Trophoblast cell (in vitro differentiated cells and primary cell): ENCODE measurements around the gene TMEM178B.

Experiments used
- DNase-seq, 2 donors: peaks; one replicate each; pipeline ENCODE4 v3.0.0-alpha.2; 2016
- H2AFZ ChIP-seq: 2 replicates; pipeline ENCODE4 v1.6.1; 2013; ENCODE audit warnings: low read length, moderate library complexity, mild to moderate bottlenecking; ENCODE audit not compliant: insufficient read depth, poor library complexity
- H2AK5ac ChIP-seq: 2 replicates; pipeline ENCODE4 v1.6.1; 2013; ENCODE audit warnings: mild to moderate bottlenecking, low read length
- H2BK120ac ChIP-seq: 2 replicates; pipeline ENCODE4 v1.6.1; 2013; ENCODE audit warnings: low read length, mild to moderate bottlenecking, moderate library complexity; ENCODE audit not compliant: insufficient read depth, poor library complexity
- H2BK12ac ChIP-seq: 2 replicates; pipeline ENCODE4 v1.6.1; 2013; ENCODE audit warnings: mild to moderate bottlenecking, low read length, moderate library complexity
- H2BK5ac ChIP-seq: 2 replicates; pipeline ENCODE4 v1.6.1; 2013; ENCODE audit warnings: low read length, low read depth, moderate library complexity, mild to moderate bottlenecking; ENCODE audit not compliant: poor library complexity
- H3K14ac ChIP-seq: 2 replicates; pipeline ENCODE4 v1.6.1; 2013; ENCODE audit warnings: mild to moderate bottlenecking, low read length
- H3K18ac ChIP-seq: 2 replicates; pipeline ENCODE4 v1.6.1; 2013; ENCODE audit warnings: mild to moderate bottlenecking, low read length
- H3K23ac ChIP-seq: 2 replicates; pipeline ENCODE4 v1.6.1; 2013; ENCODE audit warnings: low read length
- H3K27ac ChIP-seq: 2 replicates; pipeline ENCODE4 v1.5.1; 2013; ENCODE audit warnings: low read depth, mild to moderate bottlenecking, inconsistent platforms, low read length, moderate library complexity
- H3K27me3 ChIP-seq: 2 replicates; pipeline ENCODE4 v1.6.1; 2013; ENCODE audit warnings: inconsistent platforms, mild to moderate bottlenecking, low read length, moderate library complexity; ENCODE audit not compliant: insufficient read depth
- H3K36me3 ChIP-seq, 2 experiments: 1 replicate in 1 of 2; 2 replicates in 1 of 2; pipeline ENCODE4 v1.6.1; 2013; ENCODE audit warnings: low read length in 2 of 2, mild to moderate bottlenecking in 2 of 2, moderate library complexity in 1 of 2; ENCODE audit not compliant: insufficient read depth in 2 of 2, control insufficient read depth in 1 of 2
- H3K4ac ChIP-seq: 2 replicates; pipeline ENCODE4 v1.6.1; 2013; ENCODE audit warnings: low read depth, mild to moderate bottlenecking, low read length, moderate library complexity
- H3K4me1 ChIP-seq, 2 experiments: 1 replicate in 1 of 2; 2 replicates in 1 of 2; pipeline ENCODE4 v1.6.1; 2013; ENCODE audit warnings: low read length in 2 of 2, mild to moderate bottlenecking in 2 of 2, moderate library complexity in 1 of 2; ENCODE audit not compliant: insufficient read depth in 2 of 2, control insufficient read depth in 1 of 2
- H3K4me2 ChIP-seq: 2 replicates; pipeline ENCODE4 v1.6.1; 2013; ENCODE audit warnings: inconsistent platforms, mild to moderate bottlenecking, low read length, moderate library complexity
- H3K4me3 ChIP-seq: 2 replicates; pipeline ENCODE4 v1.5.1; 2013; ENCODE audit warnings: mild to moderate bottlenecking, low read depth, low read length, inconsistent platforms
- H3K79me1 ChIP-seq: one replicate; pipeline ENCODE4 v1.6.1; 2013; ENCODE audit warnings: low read length
- H3K79me2 ChIP-seq: 2 replicates; pipeline ENCODE4 v1.6.1; 2013; ENCODE audit warnings: low read length, mild to moderate bottlenecking; ENCODE audit not compliant: control insufficient read depth, insufficient read depth, poor library complexity
- H3K9ac ChIP-seq: 2 replicates; pipeline ENCODE4 v1.6.1; 2013; ENCODE audit warnings: mild to moderate bottlenecking, low read length
- H3K9me3 ChIP-seq: 2 replicates; pipeline ENCODE4 v1.6.1; 2013; ENCODE audit warnings: low read depth, mild to moderate bottlenecking, control low read depth, inconsistent platforms, low read length; ENCODE audit not compliant: insufficient read depth
- H4K12ac ChIP-seq: 2 replicates; pipeline ENCODE4 v1.6.1; 2013; ENCODE audit warnings: low read depth, mild to moderate bottlenecking, low read length, moderate library complexity
- H4K8ac ChIP-seq: 2 replicates; pipeline ENCODE4 v1.6.1; 2013; ENCODE audit warnings: low read depth, mild to moderate bottlenecking, low read length, moderate library complexity
- H4K91ac ChIP-seq: one replicate; pipeline ENCODE4 v1.6.1; 2013; ENCODE audit warnings: low read depth, mild to moderate bottlenecking, low read length, moderate library complexity
- WGBS: extraction: QIAGEN DNeasy Blood & Tissue Kit; methylation state at CpG from one replicate; pipeline ENCODE4 v1.1.7; 2013; ENCODE audit warnings: missing lambda C conversion rate; ENCODE audit not compliant: insufficient read length, insufficient coverage; ENCODE audit errors: extremely low coverage; 5-methylcytosine and 5-hydroxymethylcytosine counted together

TMEM178B gene

GRCh38 chr7:141436139-141436538, 362.3 kb downstream of the TMEM178B start:
- H3K27ac ChIP-seq: no peak overlapping the region
- H3K79me2 ChIP-seq: no peaks in the 10 kb centered on the region
- H3K79me1 ChIP-seq: no peaks in the 10 kb centered on the region
- H2BK5ac ChIP-seq: no peak overlapping the region
- no peak overlapping the region for H3K4me3 ChIP-seq
- no peaks in the 10 kb centered on the region for H3K9me3 ChIP-seq
- no peak overlapping the region for H3K23ac ChIP-seq
- no peak overlapping the region for H3K9ac ChIP-seq
- no peak overlapping the region for H2AFZ ChIP-seq
- no peak overlapping the region for H2BK120ac ChIP-seq
- H3K4me1 ChIP-seq: no peaks in the 10 kb centered on the region
- no peaks in the 10 kb centered on the region for H3K27me3 ChIP-seq
- no peak overlapping the region for H3K18ac ChIP-seq
- no peak overlapping the region for H2BK12ac ChIP-seq
- no peak overlapping the region for H3K4ac ChIP-seq
- no CpG with 5 or more reads among the region's 2 CpGs for WGBS
- no peak overlapping the region for H3K14ac ChIP-seq
- no peak overlapping the region for H4K8ac ChIP-seq
- no peak overlapping the region for H4K91ac ChIP-seq
- no peak overlapping the region for H2AK5ac ChIP-seq
- no peaks in the 10 kb centered on the region for H3K36me3 ChIP-seq
- DNase-seq: no peak
- H4K12ac ChIP-seq: no peak overlapping the region
- no peak overlapping the region for H3K4me2 ChIP-seq

GRCh38 chr7:141436575-141437075, 362.8 kb downstream of the TMEM178B start:
- DNase-seq: no peak
- Histone ChIP-seq H4K91ac (no peak overlapping the region), H2BK120ac (no peak overlapping the region), H3K4ac (no peak overlapping the region), H3K9ac (no peak overlapping the region), H3K23ac (no peak overlapping the region), H2BK5ac (no peak overlapping the region), H3K79me2 (no peaks in the 10 kb centered on the region), H3K4me1 (no peaks in the 10 kb centered on the region), H3K79me1 (no peaks in the 10 kb centered on the region), H2BK12ac (no peak overlapping the region), H4K8ac (no peak overlapping the region), H3K14ac (no peak overlapping the region), H3K4me3 (no peak overlapping the region), H3K4me2 (no peak overlapping the region), H3K9me3 (no peaks in the 10 kb centered on the region), H3K36me3 (no peaks in the 10 kb centered on the region), H2AFZ (no peak overlapping the region), H3K27ac (no peak overlapping the region), H4K12ac (no peak overlapping the region), H2AK5ac (no peak overlapping the region), H3K18ac (no peak overlapping the region), H3K27me3 (no peaks in the 10 kb centered on the region)
- WGBS: no CpG with 5 or more reads among the region's 7 CpGs

- Histone ChIP-seq H3K4me1 (no peaks in the 10 kb centered on the region), H2BK12ac (no peak overlapping the region), H2AFZ (no peak overlapping the region), H4K91ac (no peak overlapping the region), H3K4me2 (no peak overlapping the region), H3K14ac (no peak overlapping the region), H3K27ac (no peak overlapping the region), H3K79me2 (no peaks in the 10 kb centered on the region), H2BK5ac (no peak overlapping the region), H3K79me1 (no peaks in the 10 kb centered on the region), H2BK120ac (no peak overlapping the region), H2AK5ac (no peak overlapping the region), H3K4ac (no peak overlapping the region), H3K9me3 (no peaks in the 10 kb centered on the region), H3K27me3 (no peaks in the 10 kb centered on the region), H3K36me3 (no peaks in the 10 kb centered on the region), H4K12ac (no peak overlapping the region), H3K9ac (no peak overlapping the region), H3K18ac (no peak overlapping the region), H3K23ac (no peak overlapping the region), H4K8ac (no peak overlapping the region), H3K4me3 (no peak overlapping the region)
- WGBS: no CpG with 5 or more reads among the region's 2 CpGs
- no peak for DNase-seq
Measured at GRCh38 chr7:141439164-141439563, 365.3 kb downstream of the TMEM178B start.

GRCh38 chr7:141439776-141440175, 365.9 kb downstream of the TMEM178B start:
- Histone ChIP-seq H3K9ac (no peak overlapping the region), H3K4me3 (no peak overlapping the region), H4K91ac (no peak overlapping the region), H3K4me1 (no peaks in the 10 kb centered on the region), H3K79me1 (no peaks in the 10 kb centered on the region), H3K27me3 (no peaks in the 10 kb centered on the region), H3K23ac (no peak overlapping the region), H2BK120ac (no peak overlapping the region), H2AK5ac (no peak overlapping the region), H3K4me2 (no peak overlapping the region), H2BK12ac (no peak overlapping the region), H2BK5ac (no peak overlapping the region), H3K79me2 (no peaks in the 10 kb centered on the region), H3K18ac (no peak overlapping the region), H3K27ac (no peak overlapping the region), H2AFZ (no peak overlapping the region), H3K9me3 (no peaks in the 10 kb centered on the region), H4K12ac (no peak overlapping the region), H3K14ac (no peak overlapping the region), H3K4ac (no peak overlapping the region), H3K36me3 (no peaks in the 10 kb centered on the region), H4K8ac (no peak overlapping the region)
- DNase-seq: no peak
- WGBS: no CpG with 5 or more reads among the region's 1 CpG
